Peyer's patch (tissue), 4 donors: ENCODE measurements around the gene CDKAL1. TPM values are rescaled to one million over a fixed set of nuclear protein-coding genes. Genes with fewer than 3 reads are reported as not detected.

ENCODE experiments used
- DNase-seq, 3 donors: peaks; one replicate each; pipeline ENCODE4 v3.0.0-alpha.2; 2017 to 2019
- H3K27ac ChIP-seq, 4 donors: fragments of 200-600 bp; sonication (generic); one replicate each; pipeline ENCODE4 v1.5.1; 2016 to 2019
- H3K27me3 ChIP-seq, 2 donors: fragments of 200-600 bp; sonication (generic); one replicate each; pipeline ENCODE4 v1.5.1; 2019
- H3K36me3 ChIP-seq, 3 donors: fragments of 200-600 bp; sonication (generic); one replicate each; pipeline ENCODE4 v1.5.1; 2016 to 2019
- H3K4me1 ChIP-seq, 4 donors: fragments of 200-600 bp; sonication (generic); one replicate each; pipeline ENCODE4 v1.5.1; 2016 to 2019
- H3K4me3 ChIP-seq, 4 donors: fragments of 200-600 bp; sonication (generic); 1 replicate in 3 of 4; 2 replicates in 1 of 4; pipeline ENCODE4 v1.5.1; 2016 to 2019; ENCODE audit warnings: mild to moderate bottlenecking in 1 of 4
- H3K9me3 ChIP-seq, 4 donors: fragments of 200-600 bp; sonication (generic); one replicate each; pipeline ENCODE4 v1.5.1; 2016 to 2019; ENCODE audit warnings: mild to moderate bottlenecking in 1 of 4
- CTCF ChIP-seq, 6 experiments: fragments of 450-650 bp in 4 of 6; fragments of 200-600 bp in 2 of 6; sonication (generic) in 1 of 6; IDR thresholded peaks; one replicate each; pipeline ENCODE4 v1.5.1; 2017 to 2019; ENCODE audit warnings: antibody characterized with exemption in 6 of 6, mild to moderate bottlenecking in 3 of 6, moderate library complexity in 1 of 6
- POLR2A ChIP-seq, 2 donors: fragments of 450-650 bp; IDR thresholded peaks; one replicate each; pipeline ENCODE4 v1.5.1; 2017; ENCODE audit warnings: antibody characterized with exemption in 2 of 2, mild to moderate bottlenecking in 2 of 2, moderate library complexity in 2 of 2
- small RNA-seq, 2 donors: library from RNA; depleted of rRNA; stranded (forward); fragments of <200 nt; gene quantifications; one replicate each; pipeline ENCODE3, GENCODE V24; 2016
- total RNA-seq, 4 donors: library from RNA; depleted of rRNA; stranded (reverse); fragments of >200 nt; gene quantifications; one replicate each; pipeline ENCODE4 v1.1.0, GENCODE V29; 2016

The CDKAL1 gene
- total RNA-seq, 4 donors from 2014 or later: 10.3 to 31.4 (median 11.6) TPM

GRCh38 chr6:21279619-21280018 lies 745.4 kb downstream of the CDKAL1 start:
- Histone ChIP-seq H3K27ac (no peak overlapping the region), H3K27me3 (no peaks in the 10 kb centered on the region), H3K9me3 (no peaks in the 10 kb centered on the region), H3K4me1 (no peaks in the 10 kb centered on the region), H3K36me3 (no peaks in the 10 kb centered on the region), H3K4me3 (no peak overlapping the region)
- no peak for TF ChIP-seq CTCF (IDR thresholded peaks at IDR 0.05)
- TF ChIP-seq POLR2A (IDR thresholded peaks at IDR 0.05): no peak
- no peak for DNase-seq

- no peak for DNase-seq
- Histone ChIP-seq H3K4me3 (no peak overlapping the region), H3K4me1 (no peaks in the 10 kb centered on the region), H3K27ac (no peak overlapping the region), H3K9me3 (no peaks in the 10 kb centered on the region), H3K27me3 (no peaks in the 10 kb centered on the region), H3K36me3 (no peaks in the 10 kb centered on the region)
- no peak for TF ChIP-seq POLR2A (IDR thresholded peaks at IDR 0.05)
- no peak for TF ChIP-seq CTCF (IDR thresholded peaks at IDR 0.05)
Measured at GRCh38 chr6:21281366-21281765, 747.1 kb downstream of the CDKAL1 start.

Small RNA genes lying within 50 kb of the gene (small RNA-seq; reads per million reads assigned to genes)
- gene RF00019: 0 reads per million in 2 donors
- gene RNU6-150P: 0 reads per million in 2 donors

Other genes starting within 250 kb of the CDKAL1 start
- gene E2F3, start 132.6 kb upstream of the CDKAL1 start, total RNA-seq: 1 to 10 TPM; 4.2 to 7.4 (median 6.9) TPM